ENCODE results near the gene TRIM54. TPM values are rescaled to one million over a fixed set of nuclear protein-coding genes. Genes with fewer than 3 reads are reported as not detected.

Gene TRIM54
- total and polyA plus RNA-seq, 2 of the 4 experiments (the other 2 are of a cell fraction): 0.15 TPM; not detected in 1

DNA sequence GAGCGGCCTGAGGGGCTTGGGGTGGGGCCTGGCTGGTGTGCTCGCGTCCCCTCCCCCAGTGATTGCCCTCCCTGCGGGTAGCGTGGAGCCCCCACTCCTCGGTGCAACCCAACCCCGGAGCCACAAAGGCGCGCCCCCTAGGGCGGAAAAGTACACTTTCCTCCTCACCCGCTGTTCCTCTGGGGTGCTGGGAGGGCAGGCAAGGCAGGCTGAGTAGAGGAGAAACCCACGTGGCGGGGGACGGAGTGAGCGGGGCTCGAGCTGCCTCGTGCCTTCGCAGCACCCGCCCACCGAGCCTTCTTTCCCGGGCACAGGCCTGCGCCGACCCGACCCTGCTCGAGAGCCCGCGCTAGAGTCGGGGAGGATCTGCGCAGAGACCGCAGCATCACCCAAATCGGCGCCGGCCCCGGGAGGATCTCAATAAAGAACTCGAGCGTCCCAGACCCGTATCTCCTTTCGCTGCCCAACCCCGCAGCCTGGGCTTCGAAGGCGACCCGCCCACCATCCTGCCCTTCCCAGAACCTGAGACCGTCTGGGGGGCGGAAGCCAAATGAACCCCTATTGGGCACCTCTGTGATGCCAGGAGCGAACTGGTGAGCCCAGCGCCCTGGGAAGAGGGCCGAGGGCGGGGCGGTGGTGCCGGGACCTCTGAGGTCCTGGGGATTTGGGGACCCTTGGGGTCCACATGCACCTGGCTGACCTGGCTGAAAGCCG is 24.5 kb downstream of the TRIM54 start:
- no peaks in the 10 kb centered on the region for H3K79me1 ChIP-seq (ENCODE audit: low read depth in 1 of 2, low read length in 2 of 2)
- no peak overlapping the region for H4K5ac ChIP-seq (ENCODE audit: low read depth, low read length)
- H3K36me3 ChIP-seq (ENCODE audit: control insufficient read depth, insufficient read depth, low read length): peaks cover 11% of the 10 kb centered on the region
- H3K4ac ChIP-seq (ENCODE audit: low read depth, low read length): no peak overlapping the region
- WGBS, 2 experiments (ENCODE audit: extremely low coverage in 2 of 2, insufficient read length in 1 of 2): 2% methylated on average over 9 of the region's 51 CpGs; no CpG with 5 or more reads in 1 of the 2 experiments
- intact Hi-C loops (cut with micrococcal nuclease): no loop called here
- H2AFZ ChIP-seq (replicated peaks; ENCODE audit: low read length, poor library complexity): peak overlapping the region; percentile 36
- no peaks in the 10 kb centered on the region; the same call in 1 of the 2 replicates for H3K9me3 ChIP-seq (ENCODE audit: control insufficient read depth, insufficient read depth, low read length)
- H2AK5ac ChIP-seq (ENCODE audit: low read depth, low read length): no peak overlapping the region
- dilution Hi-C loops (cut with HindIII; ENCODE audit: low sequenced_read_pairs, unreplicated experiment): no loop called here
- no peak overlapping the region for H3K56ac ChIP-seq (ENCODE audit: extremely low read depth, insufficient read depth, low read length)
- H3K23ac ChIP-seq (ENCODE audit: low read depth, low read length): no peak overlapping the region
- ATAC-seq (ENCODE audit: low read depth) (peak; percentile 6), DNase-seq (no peak)
- CTCF ChIA-PET: no interaction called here
- H2BK120ac ChIP-seq (ENCODE audit: low read depth, low read length): no peak overlapping the region
- no peak overlapping the region for H3K27ac ChIP-seq (ENCODE audit: insufficient read depth, low read length)
- H3K4me2 ChIP-seq (ENCODE audit: low read depth, low read length): no peak overlapping the region; the same call in 1 of the 2 replicates
- H3K9me1 ChIP-seq (ENCODE audit: insufficient read depth, low read length): no peaks in the 10 kb centered on the region; the same call in 1 of the 2 replicates
- H4K8ac ChIP-seq (ENCODE audit: low read depth in 2 of 2, low read length in 2 of 2): no peak overlapping the region
- H4K20me1 ChIP-seq (ENCODE audit: insufficient read depth, low read length): peaks cover 10% of the 10 kb centered on the region
- H2BK15ac ChIP-seq (ENCODE audit: low read depth, low read length): no peak overlapping the region
- H3K27me3 ChIP-seq (ENCODE audit: control insufficient read depth, insufficient read depth, low read length): peaks cover 41% of the 10 kb centered on the region
- H3K4me1 ChIP-seq (ENCODE audit: control insufficient read depth, insufficient read depth, low read length): no peaks in the 10 kb centered on the region; the same call in 1 of the 2 replicates
- H3K4me3 ChIP-seq (ENCODE audit: insufficient read depth, low read depth, low read length): no peak overlapping the region
- no TSS peak for BruUV-seq (replicated peaks)
- H3K9ac ChIP-seq (ENCODE audit: low read depth, low read length): no peak overlapping the region
- no peak overlapping the region for H4K91ac ChIP-seq (ENCODE audit: insufficient read depth, low read depth, low read length)
- in situ Hi-C loops (cut with MboI; ENCODE audit: low sequenced_read_pairs): no loop called here
- H2BK5ac ChIP-seq (ENCODE audit: low read depth, low read length, poor library complexity, severe bottlenecking): no peak overlapping the region
- H3K14ac ChIP-seq (replicated peaks; ENCODE audit: low read depth, low read length): no peak overlapping the region
- no peak overlapping the region for H3K18ac ChIP-seq (ENCODE audit: low read depth, low read length)
- POLR2A ChIA-PET (ENCODE audit: unreplicated experiment): interaction anchor here (0.6 kb wide), 1 partner anchor 60 kb away, joined by 3 read pairs; no protein-coding TSS in a partner anchor
- no peak overlapping the region for H2AK9ac ChIP-seq (replicated peaks; ENCODE audit: low read depth, low read length, poor library complexity)
- H2BK20ac ChIP-seq (ENCODE audit: low read depth, low read length): no peak overlapping the region
- TF ChIP-seq RAD21 (IDR thresholded peaks at IDR 0.05; ENCODE audit: low read length): no peak
- no peak for TF ChIP-seq MXI1 (IDR thresholded peaks at IDR 0.05; ENCODE audit: borderline replicate concordance, low read depth, low read length)
- TF ChIP-seq, protein P1, sequence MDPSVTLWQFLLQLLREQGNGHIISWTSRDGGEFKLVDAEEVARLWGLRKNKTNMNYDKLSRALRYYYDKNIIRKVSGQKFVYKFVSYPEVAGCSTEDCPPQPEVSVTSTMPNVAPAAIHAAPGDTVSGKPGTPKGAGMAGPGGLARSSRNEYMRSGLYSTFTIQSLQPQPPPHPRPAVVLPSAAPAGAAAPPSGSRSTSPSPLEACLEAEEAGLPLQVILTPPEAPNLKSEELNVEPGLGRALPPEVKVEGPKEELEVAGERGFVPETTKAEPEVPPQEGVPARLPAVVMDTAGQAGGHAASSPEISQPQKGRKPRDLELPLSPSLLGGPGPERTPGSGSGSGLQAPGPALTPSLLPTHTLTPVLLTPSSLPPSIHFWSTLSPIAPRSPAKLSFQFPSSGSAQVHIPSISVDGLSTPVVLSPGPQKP (IDR thresholded peaks at IDR 0.05; ENCODE audit: borderline replicate concordance, low read depth, low read length): no peak
- TF ChIP-seq FOS (IDR thresholded peaks at IDR 0.05; ENCODE audit: low read depth, low read length): no peak
- TF ChIP-seq, protein P2, sequence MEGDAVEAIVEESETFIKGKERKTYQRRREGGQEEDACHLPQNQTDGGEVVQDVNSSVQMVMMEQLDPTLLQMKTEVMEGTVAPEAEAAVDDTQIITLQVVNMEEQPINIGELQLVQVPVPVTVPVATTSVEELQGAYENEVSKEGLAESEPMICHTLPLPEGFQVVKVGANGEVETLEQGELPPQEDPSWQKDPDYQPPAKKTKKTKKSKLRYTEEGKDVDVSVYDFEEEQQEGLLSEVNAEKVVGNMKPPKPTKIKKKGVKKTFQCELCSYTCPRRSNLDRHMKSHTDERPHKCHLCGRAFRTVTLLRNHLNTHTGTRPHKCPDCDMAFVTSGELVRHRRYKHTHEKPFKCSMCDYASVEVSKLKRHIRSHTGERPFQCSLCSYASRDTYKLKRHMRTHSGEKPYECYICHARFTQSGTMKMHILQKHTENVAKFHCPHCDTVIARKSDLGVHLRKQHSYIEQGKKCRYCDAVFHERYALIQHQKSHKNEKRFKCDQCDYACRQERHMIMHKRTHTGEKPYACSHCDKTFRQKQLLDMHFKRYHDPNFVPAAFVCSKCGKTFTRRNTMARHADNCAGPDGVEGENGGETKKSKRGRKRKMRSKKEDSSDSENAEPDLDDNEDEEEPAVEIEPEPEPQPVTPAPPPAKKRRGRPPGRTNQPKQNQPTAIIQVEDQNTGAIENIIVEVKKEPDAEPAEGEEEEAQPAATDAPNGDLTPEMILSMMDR (conservative IDR thresholded peaks at IDR 0.05; ENCODE audit: low read depth, low read length): no peak
- no peak for TF ChIP-seq CHD1 (IDR thresholded peaks at IDR 0.05; ENCODE audit: low read depth, low read length)
- no peak for TF ChIP-seq POLR2A (IDR thresholded peaks at IDR 0.05; ENCODE audit: low read depth, low read length)
- TF ChIP-seq RFX5 (IDR thresholded peaks at IDR 0.05; ENCODE audit: low read depth, low read length): no peak
- TF ChIP-seq SMC3 (IDR thresholded peaks at IDR 0.05; ENCODE audit: low read depth, low read length): no peak
- TF ChIP-seq CEBPB (IDR thresholded peaks at IDR 0.05; ENCODE audit: low read depth, low read length): no peak
- no peak for TF ChIP-seq NFE2L2 (IDR thresholded peaks at IDR 0.05; ENCODE audit: low read depth, low read length)
- no peak for TF ChIP-seq MAFK (IDR thresholded peaks at IDR 0.05; ENCODE audit: low read depth, low read length)
- TF ChIP-seq MAZ (IDR thresholded peaks at IDR 0.05; ENCODE audit: borderline replicate concordance, low read depth, low read length): no peak
- TF ChIP-seq, protein P3, sequence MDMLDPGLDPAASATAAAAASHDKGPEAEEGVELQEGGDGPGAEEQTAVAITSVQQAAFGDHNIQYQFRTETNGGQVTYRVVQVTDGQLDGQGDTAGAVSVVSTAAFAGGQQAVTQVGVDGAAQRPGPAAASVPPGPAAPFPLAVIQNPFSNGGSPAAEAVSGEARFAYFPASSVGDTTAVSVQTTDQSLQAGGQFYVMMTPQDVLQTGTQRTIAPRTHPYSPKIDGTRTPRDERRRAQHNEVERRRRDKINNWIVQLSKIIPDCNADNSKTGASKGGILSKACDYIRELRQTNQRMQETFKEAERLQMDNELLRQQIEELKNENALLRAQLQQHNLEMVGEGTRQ (IDR thresholded peaks at IDR 0.05; ENCODE audit: low read depth, low read length): no peak
- TF ChIP-seq BHLHE40 (IDR thresholded peaks at IDR 0.05; ENCODE audit: low read depth, low read length): no peak

Measured in IMR-90 (cell line).